Fibroblast of skin of scalp (primary cell): ENCODE data around the gene DHX30.
A peak's percentile ranks its signal among the peaks of the same experiment; 100 is the strongest.
"Not testable (repeated sequence)": the region's sequence is repeated elsewhere in the genome, so short reads cannot be mapped to it uniquely, and the experiment has no call there.

Source experiments
- DNase-seq: peaks from one replicate; pipeline ENCODE4 v3.0.0-alpha.2; 2013

The DHX30 gene

DNA sequence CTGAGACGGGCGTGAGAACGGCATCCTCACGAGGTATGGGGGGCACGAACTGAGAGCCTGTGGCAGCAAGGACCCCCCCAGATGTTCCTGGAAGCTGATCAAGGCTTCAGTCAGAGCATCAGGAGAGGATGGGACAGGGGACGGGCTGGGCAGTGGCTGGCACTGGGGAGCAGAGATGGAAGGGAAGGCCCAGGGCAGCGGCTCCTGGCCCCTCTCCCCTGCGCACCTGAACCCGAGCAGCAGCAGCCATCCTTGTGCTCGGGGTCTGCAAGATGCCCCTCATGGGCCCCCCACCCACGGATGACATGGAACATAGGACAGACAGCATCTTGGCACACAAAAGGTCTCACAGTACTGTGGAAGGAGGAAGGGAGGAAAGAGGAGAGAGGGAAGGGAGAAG, 51.3 kb downstream of the DHX30 start:
- DNase-seq: no peak

GRCh38 chr3:47854720-47855455, 52.0 kb downstream of the DHX30 start:
- DNase-seq: no peak

GRCh38 chr3:47855461-47856383, 52.8 kb downstream of the DHX30 start:
- no peak for DNase-seq

DNA sequence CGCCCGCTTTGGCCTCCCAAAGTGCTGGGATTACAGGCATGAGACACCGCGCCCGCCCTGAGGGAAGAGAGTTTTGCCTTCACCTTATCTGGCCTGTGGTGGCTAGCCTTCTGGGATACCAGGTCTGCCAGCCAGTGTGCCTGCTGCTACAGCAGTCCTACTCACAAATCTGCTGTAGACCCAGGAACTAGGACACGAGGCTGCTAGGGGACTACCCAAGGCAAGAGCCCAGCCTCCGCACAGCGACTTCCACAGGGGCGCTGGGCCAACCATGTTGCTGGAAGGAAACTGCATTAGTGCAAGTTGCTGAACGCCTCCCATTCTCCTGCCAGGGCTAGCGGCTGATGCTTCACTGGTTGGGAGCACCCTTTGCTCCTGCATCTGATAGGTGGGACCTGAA, 53.7 kb downstream of the DHX30 start:
- no peak for DNase-seq

DNA sequence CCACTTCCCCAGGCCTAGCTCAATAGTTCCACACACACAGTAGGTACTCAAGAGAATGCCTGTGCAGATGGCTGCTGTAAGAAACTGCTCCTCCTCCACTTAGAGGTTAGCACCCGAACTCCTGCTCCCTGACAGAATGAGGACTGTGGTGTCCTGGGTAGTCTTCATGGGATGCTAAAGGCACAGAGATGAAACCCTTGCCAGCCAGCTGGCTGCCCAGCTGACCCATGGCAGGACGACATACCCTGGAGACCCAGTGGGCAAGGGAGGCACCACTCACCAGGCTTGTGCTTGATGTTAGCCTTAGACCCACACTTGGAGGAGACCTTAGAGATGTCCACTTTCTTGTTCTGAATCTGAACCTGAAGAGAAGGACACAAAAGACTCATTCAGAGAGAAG, 54.2 kb downstream of the DHX30 start:
- no peak for DNase-seq

GRCh38 chr3:47859956-47860605, 57.1 kb downstream of the DHX30 start:
- DNase-seq: no peak

DNA sequence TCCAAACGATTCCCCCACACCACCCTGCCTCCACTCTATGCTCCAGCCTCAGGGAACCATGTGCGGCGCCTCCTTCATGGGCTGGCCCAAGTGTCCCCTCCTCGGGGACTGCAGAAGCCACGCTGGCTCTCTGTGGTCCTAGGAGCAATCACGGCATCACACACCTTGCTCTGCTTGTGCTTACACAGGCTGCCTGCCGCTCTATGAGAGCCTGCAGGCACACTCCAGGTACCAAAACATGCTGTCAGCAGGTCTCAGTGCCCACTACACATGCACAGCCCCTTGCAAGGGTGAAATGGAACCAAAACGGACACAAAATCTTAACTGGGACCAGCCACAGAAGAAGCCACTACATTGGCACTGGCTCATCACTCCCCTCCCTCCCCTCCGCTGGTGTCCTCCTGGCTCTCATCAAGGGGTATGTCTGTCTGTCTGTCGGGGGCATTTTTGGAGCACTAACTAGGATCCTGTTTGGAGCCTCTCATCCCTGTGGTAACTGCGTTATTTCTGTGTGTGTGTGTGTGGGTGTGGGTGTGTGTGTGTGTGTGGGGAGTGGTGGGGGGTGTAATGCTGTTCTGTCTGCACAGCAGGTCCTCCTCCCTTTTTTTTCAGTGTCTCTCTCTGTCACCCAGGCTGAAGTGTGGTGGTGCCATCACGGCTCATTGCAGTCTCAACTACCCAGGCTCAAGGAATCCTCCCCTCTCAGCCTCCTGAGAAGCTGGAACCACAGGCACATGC, 60.6 kb downstream of the DHX30 start:
- DNase-seq: no peak

DNA sequence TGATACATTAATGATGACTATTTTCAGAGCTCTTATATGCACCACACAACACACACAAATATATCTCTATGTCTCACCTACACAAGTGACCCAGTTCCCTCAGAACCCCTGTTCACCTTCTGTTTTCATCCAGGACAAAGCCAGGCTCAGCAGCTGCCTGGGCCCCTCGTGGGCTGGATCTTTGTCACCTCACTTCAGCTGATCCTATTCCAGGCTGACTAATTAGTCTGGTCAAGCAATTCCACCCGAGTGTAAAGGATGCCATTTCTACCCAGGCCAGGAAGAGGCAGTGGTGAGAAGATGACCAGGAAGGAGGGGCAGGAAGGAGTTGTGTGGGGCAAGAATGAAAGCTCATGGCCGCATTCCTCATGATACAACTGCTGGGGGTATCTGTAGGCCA, 62.3 kb downstream of the DHX30 start:
- DNase-seq: no peak

- DNase-seq: no peak
These were observed 64.6 kb downstream of the DHX30 start for GRCh38 chr3:47867451-47868044.

DNA sequence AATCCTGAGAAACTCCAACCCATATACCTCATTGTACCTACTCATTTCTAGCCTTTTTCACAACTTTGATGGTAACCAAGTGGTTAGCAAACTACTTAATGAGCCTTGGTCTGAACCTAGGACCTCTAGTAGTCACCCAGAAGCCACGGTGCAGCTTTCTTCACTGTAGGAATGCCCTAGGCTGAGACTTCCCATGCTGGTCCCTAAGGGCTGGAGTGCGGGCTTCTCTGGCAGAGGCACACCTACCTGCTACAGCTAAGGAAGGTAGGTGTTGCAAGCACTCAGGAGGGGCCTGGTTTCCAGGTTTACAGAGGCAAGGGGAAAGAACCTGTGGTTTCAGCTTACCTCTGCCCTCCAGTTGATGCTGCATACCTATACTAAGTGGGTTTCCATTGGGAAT, 65.4 kb downstream of the DHX30 start:
- no peak for DNase-seq

DNA sequence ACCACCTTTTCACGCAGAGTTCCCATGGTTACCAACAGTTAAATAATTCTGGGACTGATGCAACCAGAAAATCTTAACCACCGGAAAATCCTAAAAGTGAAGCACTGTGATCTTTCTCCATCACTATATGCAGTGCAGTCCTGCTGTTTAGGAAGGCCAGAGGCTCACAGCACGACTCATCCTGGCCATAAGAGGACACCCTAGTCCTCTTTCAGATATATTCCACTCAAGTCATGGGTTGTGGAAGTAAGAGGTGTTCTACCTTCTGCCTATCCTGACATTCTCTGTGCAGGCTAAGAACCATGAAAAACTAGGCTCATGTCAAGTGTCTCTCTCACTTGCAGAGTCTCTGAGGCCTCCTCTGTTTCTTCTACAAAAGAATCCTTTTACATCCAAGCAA, 67.2 kb downstream of the DHX30 start:
- DNase-seq: no peak

DNA sequence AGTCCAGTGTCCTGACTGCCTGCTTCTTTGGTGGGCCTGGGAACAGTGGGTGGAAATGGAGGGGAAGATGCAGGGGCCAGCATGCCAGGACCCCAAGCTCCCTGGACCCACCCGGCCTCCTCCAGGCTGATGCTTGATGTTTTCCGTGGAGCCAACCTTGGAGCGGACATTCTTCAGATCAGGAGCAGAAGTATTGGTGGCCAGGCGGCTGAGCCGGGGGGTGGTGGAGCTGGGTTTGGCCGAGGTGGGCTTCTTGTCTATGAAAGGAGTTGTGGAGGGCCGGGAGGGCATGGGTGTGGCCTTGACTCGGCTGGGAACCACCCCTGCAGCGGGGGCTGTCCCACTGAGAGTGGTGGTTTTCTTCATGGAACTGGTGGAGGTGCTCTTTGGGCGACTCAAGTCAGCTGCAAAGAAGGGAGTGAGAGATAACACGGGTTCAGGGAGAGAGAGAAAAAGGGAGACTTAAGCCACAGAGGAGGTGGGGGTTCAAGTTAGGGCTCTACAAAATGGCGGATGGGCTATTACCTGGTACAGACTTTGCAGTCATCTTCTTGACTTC, 67.8 kb downstream of the DHX30 start:
- DNase-seq: no peak

DNA sequence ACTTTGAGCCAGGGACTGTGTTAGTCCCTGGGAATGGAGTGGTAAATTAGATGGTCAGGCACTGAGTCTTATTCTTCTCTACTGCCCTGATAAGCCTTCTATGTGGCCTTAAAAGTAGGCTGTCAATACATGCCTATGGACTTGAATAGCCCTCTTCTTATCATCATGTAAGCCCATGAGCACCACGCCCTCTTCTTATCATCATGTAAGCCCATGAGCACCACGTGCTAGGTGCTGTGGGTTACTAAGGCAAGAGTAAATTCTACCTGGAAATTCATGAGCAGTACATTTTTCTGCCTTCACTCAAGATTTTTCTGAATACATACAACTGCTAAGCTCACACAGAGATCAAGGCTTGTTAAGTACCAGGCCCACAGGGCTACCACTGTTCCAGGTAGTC, 68.5 kb downstream of the DHX30 start:
- DNase-seq: no peak

GRCh38 chr3:47872916-47873315, 70.0 kb downstream of the DHX30 start:
- DNase-seq: no peak

- no peak for DNase-seq
These were observed 71.5 kb downstream of the DHX30 start for GRCh38 chr3:47874438-47874837.

DNA sequence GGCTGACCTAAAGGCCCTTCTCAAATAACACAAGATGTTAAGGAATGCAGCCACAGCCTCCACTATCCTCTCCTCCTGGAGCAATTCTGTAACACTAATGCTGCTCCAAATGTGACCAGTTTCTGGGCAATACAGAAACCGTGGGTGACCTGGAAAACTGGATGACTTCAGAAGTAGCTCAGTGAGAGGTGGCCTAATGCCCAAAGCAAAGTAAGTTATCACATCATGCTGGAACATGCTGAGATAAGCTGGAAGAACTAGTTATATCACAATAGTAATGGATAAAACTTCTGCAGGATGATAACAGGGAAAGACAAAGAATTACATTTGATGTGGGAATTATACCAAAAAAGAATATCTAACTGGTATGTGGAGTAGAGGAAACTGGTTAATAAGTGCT, 72.0 kb downstream of the DHX30 start:
- DNase-seq: no peak

GRCh38 chr3:47877290-47877689, 74.4 kb downstream of the DHX30 start:
- DNase-seq: peak; percentile 21

DNA sequence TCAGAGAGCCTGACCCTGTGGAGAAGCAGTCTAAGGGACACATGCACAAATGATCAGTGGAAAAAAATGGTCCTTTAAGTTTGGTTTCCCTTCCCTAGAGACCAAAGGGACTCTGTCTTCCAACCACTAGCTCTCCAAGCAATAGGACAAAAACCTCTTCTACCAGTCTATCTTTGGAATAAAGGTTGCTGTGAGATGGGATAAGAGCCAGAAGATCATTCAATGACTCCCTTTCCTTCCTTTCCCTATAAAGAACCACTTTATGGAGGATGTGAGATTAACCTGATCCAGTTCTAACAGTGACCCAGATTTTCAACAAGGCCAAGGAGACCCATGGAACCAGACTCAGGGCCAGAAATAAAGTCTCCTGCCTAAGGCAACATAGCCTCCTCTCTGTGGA, 74.8 kb downstream of the DHX30 start:
- no peak for DNase-seq

GRCh38 chr3:47882338-47882737, 79.4 kb downstream of the DHX30 start:
- no peak for DNase-seq

DNA sequence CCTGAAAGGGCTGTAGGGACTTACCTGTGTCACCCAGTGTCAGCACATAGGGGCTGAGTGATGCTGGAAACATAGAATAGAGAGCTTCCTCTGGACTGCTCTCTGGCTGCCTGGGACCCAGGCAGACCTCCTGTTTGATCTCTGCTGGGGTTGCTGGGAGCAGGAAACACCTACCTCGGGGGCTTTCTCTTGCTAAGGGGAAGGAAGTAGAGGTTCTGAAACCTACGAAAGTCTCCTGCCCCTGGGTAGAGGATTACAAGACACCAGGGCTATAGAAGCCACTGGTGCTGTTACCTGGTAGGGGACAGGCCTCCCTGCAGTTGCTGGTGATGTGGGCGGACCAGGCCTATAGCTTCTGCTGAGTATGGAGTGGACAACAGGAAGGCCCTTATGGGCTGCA, 81.7 kb downstream of the DHX30 start:
- no peak for DNase-seq

DNA sequence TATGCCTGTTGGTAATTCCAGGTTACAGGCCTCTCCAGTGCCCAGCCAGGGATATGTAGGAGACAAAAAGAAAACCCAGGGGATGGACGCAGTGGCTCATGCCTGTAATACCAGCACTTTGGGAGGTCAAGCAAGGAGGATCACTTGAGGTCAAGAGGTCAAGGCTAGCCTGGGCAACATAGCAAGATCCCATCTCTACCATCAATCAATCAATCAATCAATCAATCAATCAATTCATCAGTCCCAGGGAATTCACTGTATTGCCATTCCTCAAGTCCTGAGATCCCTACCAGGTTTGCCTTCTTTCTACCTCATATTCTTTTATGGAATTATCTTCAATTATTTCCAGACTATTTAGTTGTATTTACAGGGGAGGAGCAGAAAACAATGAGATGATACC, 82.2 kb downstream of the DHX30 start:
- no peak for DNase-seq

GRCh38 chr3:47887991-47888390, 85.1 kb downstream of the DHX30 start:
- not testable (repeated sequence) for DNase-seq
